GM12872 (cell line): ENCODE data around the gene SH3TC1.

Experiments used
- TF ChIP-seq, protein P1 (sequence below): IDR thresholded peaks from 3 replicates; pipeline ENCODE4 v1.5.1; 2011; ENCODE audit warnings: low read depth, mild to moderate bottlenecking, low read length, moderate library complexity; ENCODE audit not compliant: insufficient read depth

Gene SH3TC1

DNA sequence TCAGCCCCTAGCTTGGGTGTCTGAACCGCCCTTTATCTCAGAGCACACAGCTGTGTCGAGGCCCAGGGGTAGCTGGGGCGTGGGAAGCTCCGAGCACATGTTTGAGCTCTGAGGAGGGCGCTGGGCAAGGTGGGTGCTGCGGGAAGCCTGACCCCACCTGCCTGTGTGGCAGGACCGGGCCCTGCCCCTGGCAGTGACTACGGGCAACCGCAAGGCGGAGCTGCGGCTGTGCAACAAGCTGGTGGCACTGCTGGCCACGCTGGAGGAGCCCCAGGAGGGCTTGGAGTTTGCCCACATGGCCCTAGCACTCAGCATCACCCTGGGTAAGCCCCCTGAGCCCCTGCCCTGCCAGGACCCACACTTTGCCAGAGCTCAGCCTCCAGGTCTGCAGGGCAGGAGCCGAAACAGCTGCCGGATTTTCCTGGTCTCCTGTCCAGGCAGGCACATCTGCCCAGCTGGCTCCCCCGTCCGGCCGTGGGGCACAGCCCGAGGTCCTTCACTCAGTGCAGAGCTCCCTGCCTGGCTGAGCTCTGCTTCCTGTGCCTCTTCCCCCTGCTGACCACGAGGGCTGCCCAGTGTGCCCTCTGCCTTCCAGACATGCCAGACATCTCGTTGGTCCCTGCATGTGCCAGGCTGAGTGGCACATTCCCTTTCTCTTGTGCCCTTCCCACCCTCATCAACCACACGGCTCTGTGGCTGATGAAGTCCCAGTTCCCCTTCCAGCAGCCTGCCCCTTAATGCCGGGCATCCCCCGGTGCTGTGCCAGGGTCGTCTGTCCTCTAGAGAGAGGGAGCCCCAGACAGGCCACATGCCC lies 37.2 kb downstream of the SH3TC1 start:
- TF ChIP-seq, protein P1, sequence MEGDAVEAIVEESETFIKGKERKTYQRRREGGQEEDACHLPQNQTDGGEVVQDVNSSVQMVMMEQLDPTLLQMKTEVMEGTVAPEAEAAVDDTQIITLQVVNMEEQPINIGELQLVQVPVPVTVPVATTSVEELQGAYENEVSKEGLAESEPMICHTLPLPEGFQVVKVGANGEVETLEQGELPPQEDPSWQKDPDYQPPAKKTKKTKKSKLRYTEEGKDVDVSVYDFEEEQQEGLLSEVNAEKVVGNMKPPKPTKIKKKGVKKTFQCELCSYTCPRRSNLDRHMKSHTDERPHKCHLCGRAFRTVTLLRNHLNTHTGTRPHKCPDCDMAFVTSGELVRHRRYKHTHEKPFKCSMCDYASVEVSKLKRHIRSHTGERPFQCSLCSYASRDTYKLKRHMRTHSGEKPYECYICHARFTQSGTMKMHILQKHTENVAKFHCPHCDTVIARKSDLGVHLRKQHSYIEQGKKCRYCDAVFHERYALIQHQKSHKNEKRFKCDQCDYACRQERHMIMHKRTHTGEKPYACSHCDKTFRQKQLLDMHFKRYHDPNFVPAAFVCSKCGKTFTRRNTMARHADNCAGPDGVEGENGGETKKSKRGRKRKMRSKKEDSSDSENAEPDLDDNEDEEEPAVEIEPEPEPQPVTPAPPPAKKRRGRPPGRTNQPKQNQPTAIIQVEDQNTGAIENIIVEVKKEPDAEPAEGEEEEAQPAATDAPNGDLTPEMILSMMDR, result no peak

DNA sequence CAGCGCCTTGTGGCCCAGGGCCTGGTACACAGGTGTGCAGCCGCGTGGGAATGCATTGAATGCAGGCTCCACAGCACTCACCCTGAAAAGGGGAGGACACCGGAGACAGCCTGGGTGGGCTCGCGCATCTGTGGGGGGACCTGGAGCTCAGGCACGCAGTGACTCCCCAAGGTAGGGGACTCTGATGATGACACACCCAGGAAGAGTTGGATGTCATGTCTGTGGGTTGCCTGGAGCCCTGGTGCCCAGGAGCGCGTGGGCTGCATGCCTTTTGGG lies 37.8 kb downstream of the SH3TC1 start:
- TF ChIP-seq, protein P1, result no peak

DNA sequence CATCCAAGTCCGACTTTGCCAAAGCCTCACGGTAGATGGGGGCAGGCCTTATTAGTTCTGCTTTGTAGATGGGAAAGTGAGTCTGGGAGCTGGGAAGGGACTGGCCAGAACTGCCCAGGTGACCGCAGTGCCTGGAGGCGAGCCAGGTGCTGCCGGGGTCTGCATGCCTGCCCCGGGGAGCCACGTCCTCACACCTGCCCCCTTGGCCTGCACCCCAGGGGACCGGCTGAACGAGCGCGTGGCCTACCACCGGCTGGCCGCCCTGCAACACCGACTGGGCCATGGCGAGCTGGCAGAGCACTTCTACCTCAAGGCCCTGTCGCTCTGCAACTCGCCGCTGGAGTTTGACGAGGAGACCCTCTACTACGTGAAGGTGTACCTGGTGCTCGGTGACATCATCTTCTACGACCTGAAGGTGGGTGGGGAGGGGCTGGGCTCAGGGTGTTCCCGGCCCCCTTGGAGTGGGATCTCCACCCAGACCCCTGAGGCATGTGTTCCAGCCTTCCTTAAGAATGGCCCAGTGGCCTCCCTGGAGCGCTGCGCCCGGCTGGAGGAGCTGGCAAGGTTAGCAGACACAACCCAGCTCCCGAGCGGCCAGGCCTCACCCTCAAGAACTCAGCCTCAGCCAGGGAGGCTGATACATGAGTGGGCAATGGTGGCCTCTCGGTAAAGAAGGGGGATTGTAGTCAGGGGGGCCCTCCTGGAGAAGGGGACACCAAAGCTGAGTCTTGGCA lies 38.3 kb downstream of the SH3TC1 start:
- TF ChIP-seq, protein P1, result no peak

DNA sequence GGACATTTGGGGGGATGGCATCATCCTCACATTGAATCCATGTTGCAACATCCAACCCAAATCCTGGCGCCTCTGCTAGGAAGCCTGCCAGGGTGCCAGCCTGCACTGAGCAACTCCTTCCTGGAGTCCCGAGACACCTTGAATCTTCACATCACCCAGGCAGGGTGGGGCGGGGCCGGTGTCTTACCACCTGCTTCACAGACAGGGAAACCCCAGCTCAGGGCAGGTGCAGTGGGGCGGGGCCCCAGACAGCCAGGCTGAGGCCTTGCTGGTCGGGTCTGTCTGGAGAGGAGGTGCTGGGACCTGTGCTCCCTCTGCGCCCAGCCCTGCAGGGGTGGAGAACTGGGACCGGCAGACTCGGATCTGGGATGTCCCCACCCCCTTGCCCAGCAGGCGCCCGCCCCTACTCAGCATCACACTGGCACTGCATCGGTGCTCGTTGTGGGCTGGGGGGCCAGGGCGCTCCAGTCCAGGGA lies 39.0 kb downstream of the SH3TC1 start:
- TF ChIP-seq, protein P1, result no peak

GRCh38 chr4:8238515-8239053 lies 39.5 kb downstream of the SH3TC1 start:
- TF ChIP-seq, protein P1, result peak; percentile 21; the same call in 1 of the 3 replicates

- TF ChIP-seq, protein P1, result no peak
Observed at GRCh38 chr4:8239226-8239625, 40.1 kb downstream of the SH3TC1 start.

DNA sequence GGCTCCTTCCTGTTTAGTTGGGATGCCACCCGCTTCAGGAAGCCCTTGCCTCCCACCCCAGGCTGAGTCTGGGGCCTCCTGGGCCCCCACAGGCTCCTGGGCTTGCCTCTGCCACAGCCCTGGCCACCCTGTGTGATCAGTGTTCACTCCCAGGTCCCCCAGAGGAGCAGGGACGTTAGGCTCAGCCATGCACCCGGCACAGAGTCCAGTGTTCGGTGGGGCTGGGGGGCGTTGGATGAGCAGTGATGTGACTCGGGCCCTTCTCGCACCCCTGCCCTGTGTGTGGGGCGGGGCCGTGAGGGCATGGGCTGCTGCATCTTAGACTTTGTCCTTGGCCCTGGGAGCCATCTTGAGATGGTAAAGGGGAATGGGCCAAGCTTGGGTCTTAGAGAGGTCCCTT lies 40.6 kb downstream of the SH3TC1 start:
- TF ChIP-seq, protein P1, result no peak
